NCI-H510A treated with DMSO at 0.1 percent for 48 hours (cell line): ENCODE data around the gene BHLHE40.

Experiments used
- DNase-seq: peaks from one replicate; lab custom pipeline; 2025; lab: John Stamatoyannopoulos, UW

BHLHE40 gene

GRCh38 chr3:4983739-4984510 lies 4.7 kb downstream of the BHLHE40 start:
- DNase-seq = no peak

DNA sequence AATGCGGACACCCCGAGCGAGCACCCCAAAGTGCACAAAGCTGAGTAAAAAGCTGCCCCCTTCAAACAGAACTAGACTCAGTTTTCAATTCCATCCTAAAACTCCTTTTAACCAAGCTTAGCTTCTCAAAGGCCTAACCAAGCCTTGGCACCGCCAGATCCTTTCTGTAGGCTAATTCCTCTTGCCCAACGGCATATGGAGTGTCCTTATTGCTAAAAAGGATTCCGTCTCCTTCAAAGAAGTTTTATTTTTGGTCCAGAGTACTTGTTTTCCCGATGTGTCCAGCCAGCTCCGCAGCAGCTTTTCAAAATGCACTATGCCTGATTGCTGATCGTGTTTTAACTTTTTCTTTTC lies 5.3 kb downstream of the BHLHE40 start:
- DNase-seq = no peak

DNA sequence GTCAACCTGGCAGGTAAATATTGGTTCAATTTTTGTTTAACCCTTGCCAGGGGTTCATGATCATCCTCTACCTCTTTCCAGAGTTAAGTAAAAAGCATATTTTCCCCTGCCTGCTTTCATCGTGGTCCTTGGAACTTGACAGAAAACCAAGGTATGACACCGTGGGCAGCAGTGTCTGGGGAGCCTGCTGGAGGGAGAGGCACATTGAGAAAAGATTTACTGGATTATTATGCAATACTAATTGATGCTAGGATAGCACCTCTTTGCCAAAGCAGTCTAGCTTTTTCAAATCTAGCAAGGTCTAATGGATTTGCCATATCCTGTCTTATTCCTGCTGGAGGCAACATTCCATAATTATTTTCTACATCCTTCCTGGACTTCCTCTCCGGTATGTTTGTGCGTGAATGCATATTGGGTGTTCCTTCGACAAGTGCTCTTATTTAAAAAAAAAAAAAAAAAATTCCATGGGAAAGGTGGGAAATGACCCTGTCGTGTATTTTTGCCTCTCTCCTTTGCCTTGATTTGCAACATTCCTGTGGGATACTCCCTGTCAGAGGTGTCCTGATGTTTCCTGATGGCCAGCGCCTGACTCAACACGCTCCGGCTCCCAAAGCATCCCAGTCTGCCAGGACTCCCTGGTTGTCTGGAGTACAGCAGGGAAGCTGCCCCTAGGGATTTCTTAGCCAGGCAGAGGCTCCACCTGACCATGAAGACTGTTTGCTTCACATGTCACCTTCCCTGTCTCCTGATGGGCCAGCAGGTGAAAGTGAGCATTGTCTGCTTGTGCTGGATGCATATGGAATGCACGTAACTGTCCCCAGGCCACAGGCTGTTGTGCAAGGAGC lies 6.3 kb downstream of the BHLHE40 start:
- DNase-seq = no peak

- no peak for DNase-seq
These were observed 7.0 kb downstream of the BHLHE40 start for GRCh38 chr3:4986175-4986781.

GRCh38 chr3:4986782-4987537 lies 7.7 kb downstream of the BHLHE40 start:
- peak; percentile 64 for DNase-seq

GRCh38 chr3:4987538-4988296 lies 8.5 kb downstream of the BHLHE40 start:
- no peak for DNase-seq

GRCh38 chr3:4988983-4989834 lies 10.0 kb downstream of the BHLHE40 start:
- DNase-seq = no peak

GRCh38 chr3:4990069-4990468 lies 10.8 kb downstream of the BHLHE40 start:
- no peak for DNase-seq

- DNase-seq = no peak
These were observed 12.9 kb downstream of the BHLHE40 start for GRCh38 chr3:4992118-4992517.

GRCh38 chr3:4993276-4994143 lies 14.3 kb downstream of the BHLHE40 start:
- DNase-seq = no peak

- DNase-seq = no peak
These were observed 15.0 kb downstream of the BHLHE40 start for GRCh38 chr3:4994144-4994730.

DNA sequence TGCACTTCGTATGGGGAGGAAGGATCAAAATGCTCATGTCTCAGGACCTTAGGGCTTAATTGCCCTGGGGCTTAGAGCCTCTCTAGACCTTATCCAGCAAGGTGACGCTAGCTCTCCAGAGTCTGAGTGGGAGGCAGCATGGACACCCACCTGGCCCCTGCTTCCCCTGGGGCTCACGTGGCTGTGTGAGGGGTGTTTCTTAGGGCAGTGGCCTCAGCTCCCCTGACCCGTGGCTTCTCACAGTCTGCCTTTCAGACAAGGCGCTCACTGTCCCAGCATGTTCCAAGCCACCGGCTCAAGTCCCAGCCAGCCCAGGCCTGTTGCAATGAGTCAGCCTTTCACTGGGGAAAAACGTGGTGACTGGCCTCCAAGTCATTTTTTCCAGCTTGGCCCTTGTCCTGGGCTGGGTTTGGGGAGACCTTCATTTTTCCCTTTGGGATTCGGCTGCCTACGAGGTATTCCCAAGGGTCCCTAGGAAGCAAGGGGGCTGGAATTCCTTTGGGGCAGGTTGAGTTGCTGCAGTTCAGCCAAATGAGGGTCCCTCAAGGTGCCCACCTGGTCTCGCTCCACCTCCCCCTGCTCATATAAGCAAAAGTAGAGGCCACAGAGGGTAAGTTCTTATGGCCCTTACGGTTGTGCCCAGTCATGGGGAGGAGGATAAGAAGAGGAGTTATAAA lies 15.7 kb downstream of the BHLHE40 start:
- DNase-seq = no peak

DNA sequence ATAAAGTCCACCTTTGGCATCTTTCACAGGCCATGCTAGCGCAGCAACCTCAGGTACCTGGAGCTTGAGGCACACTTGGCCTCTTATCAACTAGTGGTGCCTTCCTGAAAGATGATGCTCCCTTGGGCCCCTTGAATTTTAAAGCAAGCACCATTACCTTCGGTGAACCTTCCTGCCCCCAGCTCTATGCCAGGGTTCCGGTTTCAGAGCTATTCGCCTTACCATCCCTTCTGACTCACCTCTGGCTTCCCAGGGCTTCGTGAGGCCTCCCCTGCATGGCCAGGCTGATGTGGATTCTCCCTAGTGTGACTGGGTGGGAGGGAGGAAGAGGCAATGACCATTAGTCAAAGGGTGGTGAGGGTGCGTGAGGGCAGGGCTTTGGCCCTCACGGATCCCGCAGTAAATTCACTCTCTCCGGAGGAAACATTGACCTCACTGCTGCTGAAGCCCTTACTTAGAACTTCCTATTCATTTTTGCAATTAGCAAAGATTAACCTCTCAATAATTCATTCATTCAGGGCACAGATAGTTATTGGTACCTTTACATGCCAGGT lies 16.3 kb downstream of the BHLHE40 start:
- DNase-seq = no peak

GRCh38 chr3:4996223-4996765 lies 17.1 kb downstream of the BHLHE40 start:
- DNase-seq = no peak

DNA sequence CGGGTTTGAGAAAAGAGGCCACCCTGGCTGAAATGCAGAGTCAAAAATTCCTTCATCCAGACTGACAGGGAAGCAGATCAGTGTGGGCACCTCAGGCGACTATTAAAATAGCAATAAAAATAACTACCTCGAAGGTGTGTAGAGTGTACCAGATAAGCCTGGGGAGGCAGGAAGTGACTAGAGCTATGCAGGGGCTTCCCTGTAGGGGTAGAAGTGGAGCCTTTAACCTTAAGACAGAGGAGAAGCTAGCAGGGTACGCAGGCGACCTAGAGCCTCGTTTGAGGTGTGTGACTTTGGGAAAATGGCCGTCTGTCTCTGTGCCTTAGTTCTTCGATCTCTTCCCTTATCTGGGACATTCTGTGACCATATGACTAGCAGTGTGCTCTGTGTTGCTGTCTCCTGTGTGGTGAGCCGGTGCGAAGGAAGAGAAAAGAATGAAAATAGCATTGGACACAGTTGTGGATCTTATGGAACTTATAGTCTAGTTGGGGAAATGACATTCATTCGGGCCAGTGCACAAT lies 17.6 kb downstream of the BHLHE40 start:
- no peak for DNase-seq

DNA sequence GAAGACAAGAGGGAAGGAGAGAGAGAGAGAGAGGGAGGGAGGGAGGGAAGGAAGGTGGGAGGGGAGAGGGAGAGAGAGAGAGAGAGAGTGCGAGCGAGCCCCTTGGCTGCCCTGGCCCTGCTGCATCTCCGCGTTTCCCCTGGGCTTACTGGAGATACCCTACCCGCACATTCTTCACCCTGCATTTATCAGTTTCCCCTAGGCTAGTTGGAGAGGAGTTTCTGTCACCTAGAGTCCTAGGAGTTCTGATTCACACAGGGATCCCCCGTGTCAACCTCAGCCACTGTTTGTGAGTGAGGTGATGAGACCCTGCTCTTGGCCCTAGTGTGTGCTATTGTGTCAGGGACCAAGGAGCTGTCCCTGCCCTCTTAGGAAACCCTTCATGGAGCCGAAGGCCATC lies 18.7 kb downstream of the BHLHE40 start:
- no peak for DNase-seq

GRCh38 chr3:4999531-5000184 lies 20.4 kb downstream of the BHLHE40 start:
- DNase-seq = peak; percentile 52
